SK-N-SH treated with all-trans-retinoic acid at 6 μM for 48 hours (cell line): ENCODE data around the gene PDZD2.

Experiments used
- BACH2 ChIP-seq: fragments of 250-450 bp; sonication (Bioruptor Pico); IDR thresholded peaks from 2 replicates; pipeline ENCODE4 v1.9.0; 2021; ENCODE audit warnings: mild to moderate bottlenecking, borderline replicate concordance
- CREB5 ChIP-seq: fragments of 250-450 bp; sonication (Bioruptor Pico); IDR thresholded peaks from 2 replicates; pipeline ENCODE4 v1.5.1; 2020; ENCODE audit warnings: low read depth, mild to moderate bottlenecking, moderate library complexity
- CSDC2 ChIP-seq: fragments of 250-450 bp; sonication (Bioruptor Pico); IDR thresholded peaks from 2 replicates; pipeline ENCODE4 v1.5.0; 2020; ENCODE audit warnings: mild to moderate bottlenecking, moderate library complexity
- CSRNP3 ChIP-seq: fragments of 250-450 bp; sonication (Bioruptor Pico); IDR thresholded peaks from 2 replicates; pipeline ENCODE4 v1.5.1; 2021; ENCODE audit warnings: mild to moderate bottlenecking, moderate library complexity
- ESRRG ChIP-seq: fragments of 250-450 bp; sonication (Bioruptor Pico); IDR thresholded peaks from 2 replicates; pipeline ENCODE4 v1.6.1; 2021; ENCODE audit warnings: mild to moderate bottlenecking
- OSR1 ChIP-seq: fragments of 250-450 bp; sonication (Bioruptor Pico); IDR thresholded peaks from 2 replicates; pipeline ENCODE4 v1.8.0; 2022; ENCODE audit warnings: moderate library complexity, mild to moderate bottlenecking, inconsistent platforms
- PATZ1 ChIP-seq: fragments of 250-450 bp; sonication (Bioruptor Pico); IDR thresholded peaks from 2 replicates; pipeline ENCODE4 v1.8.0; 2020; ENCODE audit warnings: mild to moderate bottlenecking, moderate library complexity, borderline replicate concordance
- PPARA ChIP-seq: fragments of 250-450 bp; sonication (Bioruptor Pico); IDR thresholded peaks from 2 replicates; pipeline ENCODE4 v1.5.0; 2020; ENCODE audit warnings: mild to moderate bottlenecking, borderline replicate concordance
- RARB ChIP-seq: fragments of 250-450 bp; sonication (Bioruptor Pico); IDR thresholded peaks from 2 replicates; pipeline ENCODE4 v1.8.0; 2021; ENCODE audit warnings: mild to moderate bottlenecking, moderate library complexity
- TSHZ2 ChIP-seq: fragments of 250-450 bp; sonication (Bioruptor Pico); IDR thresholded peaks from 2 replicates; pipeline ENCODE4 v1.5.0; 2020; ENCODE audit warnings: mild to moderate bottlenecking, moderate library complexity
- ZFP3 ChIP-seq: fragments of 250-450 bp; sonication (Bioruptor Pico); IDR thresholded peaks from 2 replicates; pipeline ENCODE4 v1.5.0; 2020; ENCODE audit warnings: mild to moderate bottlenecking, moderate library complexity
- ZNF8 ChIP-seq: fragments of 450-650 bp; formaldehyde crosslinking; IDR thresholded peaks from 2 replicates; pipeline ENCODE4 v1.5.0; 2020; ENCODE audit warnings: mild to moderate bottlenecking, moderate library complexity

- TF ChIP-seq ZFP3 (CRISPR knock-in tag) (no peak), CREB5 (CRISPR knock-in tag) (no peak), PATZ1 (no peak), CSDC2 (CRISPR knock-in tag) (no peak), OSR1 (CRISPR knock-in tag) (no peak), TSHZ2 (no peak), RARB (CRISPR knock-in tag) (no peak), CSRNP3 (CRISPR knock-in tag) (no peak), PPARA (CRISPR knock-in tag) (no peak), BACH2 (no peak), ZNF8 (CRISPR knock-in tag) (no peak), ESRRG (CRISPR knock-in tag) (no peak)
These were observed 344.9 kb downstream of the PDZD2 start for GRCh38 chr5:31983851-31984250.
